Measurements from ENCODE around the gene PPP1R16B.
A peak's percentile ranks its signal among the peaks of the same experiment; 100 is the strongest.

PPP1R16B gene

DNA sequence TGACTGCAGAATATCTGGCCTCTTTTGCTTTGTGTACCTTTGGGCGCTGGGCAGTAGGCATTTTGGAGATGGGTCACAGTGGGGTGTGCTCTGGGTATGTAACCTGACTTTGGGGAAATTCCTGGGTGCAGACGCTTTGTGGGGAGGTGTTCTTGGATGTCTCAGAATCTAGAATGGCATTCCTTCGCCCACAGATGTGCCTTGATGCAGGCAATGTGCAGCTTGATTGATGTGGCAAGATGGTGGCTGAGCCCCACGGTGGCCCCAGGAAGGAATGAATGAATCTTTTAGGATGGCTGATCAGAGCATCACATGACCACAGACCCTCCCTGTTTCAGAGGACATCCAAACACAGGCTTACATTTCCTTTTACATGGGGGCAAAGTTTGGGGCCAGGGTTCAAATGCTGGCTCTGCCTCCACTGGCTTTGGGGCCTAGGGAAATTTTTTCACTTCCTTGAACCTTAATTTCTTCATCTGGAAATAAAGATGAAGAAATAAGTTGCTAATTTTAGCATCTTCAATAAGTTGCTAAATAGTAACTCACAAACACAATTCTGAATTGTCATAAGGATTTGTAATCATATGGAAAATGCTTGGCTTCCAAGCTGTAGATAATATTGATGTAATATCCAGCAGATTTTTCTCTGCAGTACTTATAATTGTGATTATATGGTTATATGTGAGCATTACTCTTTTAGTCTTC lies 5.6 kb downstream of the PPP1R16B start:
- Histone ChIP-seq H2BK15ac (ENCODE audit: low read length) (no peak overlapping the region), H3K23ac (ENCODE audit: low read depth, low read length, poor library complexity) (no peak overlapping the region)
- no CpG with 5 or more reads among the region's 4 CpGs for WGBS, 2 donors (ENCODE audit: extremely low coverage in 2 of 2, insufficient read length in 2 of 2, insufficient replicate concordance in 1 of 2)

GRCh38 chr20:38811769-38812168 lies 6.3 kb downstream of the PPP1R16B start:
- peaks cover 7 to 11% of the 10 kb centered on the region in 2 donors for H3K4me1 ChIP-seq (ENCODE audit: control insufficient read depth in 2 of 2, insufficient read depth in 1 of 2, low read depth in 1 of 2, low read length in 2 of 2)
- no peak overlapping the region for H3K4me2 ChIP-seq (ENCODE audit: insufficient read depth, low read length, poor library complexity, severe bottlenecking)
- peaks cover 0 to 7% of the 10 kb centered on the region in 2 donors for H3K36me3 ChIP-seq (replicated peaks in 1 of 2; ENCODE audit: control insufficient read depth in 2 of 2, insufficient read depth in 2 of 2, low read length in 2 of 2)
- no peak overlapping the region for H2BK5ac ChIP-seq (ENCODE audit: low read length)
- H4K91ac ChIP-seq (ENCODE audit: low read depth, low read length, poor library complexity) = no peak overlapping the region
- H3K9ac ChIP-seq (ENCODE audit: low read depth, low read length, poor library complexity) = no peak overlapping the region
- no peak overlapping the region for H2AFZ ChIP-seq (ENCODE audit: low read length)
- H3K27ac ChIP-seq (replicated peaks; ENCODE audit: low read length) = no peak overlapping the region
- no peak overlapping the region for H2AK5ac ChIP-seq (ENCODE audit: low read depth, low read length)
- H4K8ac ChIP-seq (ENCODE audit: low read depth, low read length) = no peak overlapping the region
- H2BK15ac ChIP-seq (ENCODE audit: low read length) = no peak overlapping the region
- no peaks in the 10 kb centered on the region for H3K9me3 ChIP-seq (replicated peaks in 1 of 2; ENCODE audit: control insufficient read depth in 2 of 2, insufficient read depth in 1 of 2, low read depth in 1 of 2, low read length in 2 of 2)
- no peak overlapping the region for H3K4me3 ChIP-seq (ENCODE audit: low read length in 2 of 2)
- H3K14ac ChIP-seq (ENCODE audit: low read length) = no peak overlapping the region
- no peak for DNase-seq (ENCODE audit: low spot score)
- H3K27me3 ChIP-seq (ENCODE audit: control insufficient read depth in 3 of 3, insufficient read depth in 3 of 3, low read depth in 1 of 3, low read length in 3 of 3) = peaks cover 0 to 16% (median 0%) of the 10 kb centered on the region in 3 experiments
- no peaks in the 10 kb centered on the region for H3K79me1 ChIP-seq (ENCODE audit: low read depth, low read length)
- no peak overlapping the region for H3K18ac ChIP-seq (ENCODE audit: low read length)
- H3K4ac ChIP-seq (ENCODE audit: low read length) = no peak overlapping the region
- no peak overlapping the region for H3K23ac ChIP-seq (ENCODE audit: low read depth, low read length, poor library complexity)
- no peak overlapping the region for H2BK12ac ChIP-seq (ENCODE audit: low read length)
- no peak overlapping the region for H2BK120ac ChIP-seq (ENCODE audit: low read depth, low read length)
- no CpG with 5 or more reads among the region's 4 CpGs for WGBS, 2 donors (ENCODE audit: extremely low coverage in 2 of 2, insufficient read length in 2 of 2, insufficient replicate concordance in 1 of 2)

More for the DNA sequence above, 5.6 kb downstream of the PPP1R16B start:
- H2AK5ac ChIP-seq (ENCODE audit: low read depth, low read length) = no peak overlapping the region
- H3K14ac ChIP-seq (ENCODE audit: low read length) = no peak overlapping the region
- no peak overlapping the region for H3K4me2 ChIP-seq (ENCODE audit: insufficient read depth, low read length, poor library complexity, severe bottlenecking)
- H3K9ac ChIP-seq (ENCODE audit: low read depth, low read length, poor library complexity) = no peak overlapping the region
- H2AFZ ChIP-seq (ENCODE audit: low read length) = no peak overlapping the region
- no peak for DNase-seq (ENCODE audit: low spot score)
- H2BK5ac ChIP-seq (ENCODE audit: low read length) = no peak overlapping the region
- H2BK120ac ChIP-seq (ENCODE audit: low read depth, low read length) = no peak overlapping the region
- H4K8ac ChIP-seq (ENCODE audit: low read depth, low read length) = no peak overlapping the region
- peaks cover 7 to 11% of the 10 kb centered on the region in 2 donors for H3K4me1 ChIP-seq (ENCODE audit: control insufficient read depth in 2 of 2, insufficient read depth in 1 of 2, low read depth in 1 of 2, low read length in 2 of 2)
- H3K4ac ChIP-seq (ENCODE audit: low read length) = no peak overlapping the region
- no peak overlapping the region for H3K18ac ChIP-seq (ENCODE audit: low read length)
- H3K27ac ChIP-seq (replicated peaks; ENCODE audit: low read length) = no peak overlapping the region
- H3K9me3 ChIP-seq (replicated peaks in 1 of 2; ENCODE audit: control insufficient read depth in 2 of 2, insufficient read depth in 1 of 2, low read depth in 1 of 2, low read length in 2 of 2) = no peaks in the 10 kb centered on the region
- no peak overlapping the region for H4K91ac ChIP-seq (ENCODE audit: low read depth, low read length, poor library complexity)
- peaks cover 0 to 17% (median 0%) of the 10 kb centered on the region in 3 experiments for H3K27me3 ChIP-seq (ENCODE audit: control insufficient read depth in 3 of 3, insufficient read depth in 3 of 3, low read depth in 1 of 3, low read length in 3 of 3)
- H3K4me3 ChIP-seq (ENCODE audit: low read length in 2 of 2) = no peak overlapping the region
- no peak overlapping the region for H2BK12ac ChIP-seq (ENCODE audit: low read length)
- no peaks in the 10 kb centered on the region for H3K79me1 ChIP-seq (ENCODE audit: low read depth, low read length)
- peaks cover 0 to 7% of the 10 kb centered on the region in 2 donors for H3K36me3 ChIP-seq (replicated peaks in 1 of 2; ENCODE audit: control insufficient read depth in 2 of 2, insufficient read depth in 2 of 2, low read length in 2 of 2)

DNA sequence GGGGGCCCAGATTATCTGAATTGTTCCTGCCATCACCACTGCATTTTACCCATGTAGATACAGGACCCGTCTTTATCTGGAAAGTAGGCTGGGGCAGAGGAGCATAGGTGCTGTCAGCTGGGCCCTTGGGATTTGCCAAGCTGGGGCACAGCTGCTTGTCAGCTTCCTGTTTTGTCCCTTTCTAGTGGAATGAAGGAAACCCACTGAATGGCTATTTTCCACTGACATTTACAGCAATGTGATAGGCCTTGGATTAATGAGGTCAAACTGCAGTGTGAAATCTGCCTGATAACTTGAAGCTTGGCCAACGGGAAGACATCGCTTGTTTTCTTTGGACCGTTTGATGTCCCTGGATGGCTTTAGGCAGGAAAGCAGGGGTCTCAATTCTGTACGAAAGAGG lies 6.7 kb downstream of the PPP1R16B start:
- Histone ChIP-seq H2AK5ac (ENCODE audit: low read depth, low read length) (no peak overlapping the region), H3K79me1 (ENCODE audit: low read depth, low read length) (no peaks in the 10 kb centered on the region), H2BK15ac (ENCODE audit: low read length) (no peak overlapping the region), H3K36me3 (replicated peaks in 1 of 2; ENCODE audit: control insufficient read depth in 2 of 2, insufficient read depth in 2 of 2, low read length in 2 of 2) (peaks cover 0 to 7% of the 10 kb centered on the region in 2 donors), H2AFZ (ENCODE audit: low read length) (no peak overlapping the region), H3K9ac (ENCODE audit: low read depth, low read length, poor library complexity) (no peak overlapping the region), H3K14ac (ENCODE audit: low read length) (no peak overlapping the region), H4K91ac (ENCODE audit: low read depth, low read length, poor library complexity) (no peak overlapping the region), H3K18ac (ENCODE audit: low read length) (no peak overlapping the region), H3K4me1 (ENCODE audit: control insufficient read depth in 2 of 2, insufficient read depth in 1 of 2, low read depth in 1 of 2, low read length in 2 of 2) (peaks cover 3 to 9% of the 10 kb centered on the region in 2 donors), H4K8ac (ENCODE audit: low read depth, low read length) (no peak overlapping the region), H3K23ac (ENCODE audit: low read depth, low read length, poor library complexity) (no peak overlapping the region), H3K4ac (ENCODE audit: low read length) (no peak overlapping the region), H3K4me3 (ENCODE audit: low read length in 2 of 2) (no peak overlapping the region), H2BK120ac (ENCODE audit: low read depth, low read length) (no peak overlapping the region), H3K9me3 (replicated peaks in 1 of 2; ENCODE audit: control insufficient read depth in 2 of 2, insufficient read depth in 1 of 2, low read depth in 1 of 2, low read length in 2 of 2) (no peaks in the 10 kb centered on the region), H3K27ac (replicated peaks; ENCODE audit: low read length) (no peak overlapping the region), H2BK5ac (ENCODE audit: low read length) (no peak overlapping the region), H2BK12ac (ENCODE audit: low read length) (no peak overlapping the region), H3K4me2 (ENCODE audit: insufficient read depth, low read length, poor library complexity, severe bottlenecking) (no peak overlapping the region), H3K27me3 (ENCODE audit: control insufficient read depth in 3 of 3, insufficient read depth in 3 of 3, low read depth in 1 of 3, low read length in 3 of 3) (peaks cover 0 to 12% (median 0%) of the 10 kb centered on the region in 3 experiments)
- DNase-seq (ENCODE audit: low spot score) = no peak
- WGBS, 2 donors (ENCODE audit: extremely low coverage in 2 of 2, insufficient read length in 2 of 2, insufficient replicate concordance in 1 of 2) = no CpG with 5 or more reads among the region's 5 CpGs

GRCh38 chr20:38812709-38813573 lies 7.4 kb downstream of the PPP1R16B start:
- Histone ChIP-seq H2AFZ (ENCODE audit: low read length) (no peak overlapping the region), H2BK5ac (ENCODE audit: low read length) (no peak overlapping the region), H3K4me3 (ENCODE audit: low read length in 2 of 2) (peak overlapping the region in 1 of 2 donors; percentile 43), H4K91ac (ENCODE audit: low read depth, low read length, poor library complexity) (no peak overlapping the region), H3K36me3 (replicated peaks in 1 of 2; ENCODE audit: control insufficient read depth in 2 of 2, insufficient read depth in 2 of 2, low read length in 2 of 2) (peaks cover 0 to 7% of the 10 kb centered on the region in 2 donors), H3K27me3 (ENCODE audit: control insufficient read depth in 3 of 3, insufficient read depth in 3 of 3, low read depth in 1 of 3, low read length in 3 of 3) (peaks cover 0 to 4% (median 0%) of the 10 kb centered on the region in 3 experiments), H3K14ac (ENCODE audit: low read length) (no peak overlapping the region), H3K4me2 (ENCODE audit: insufficient read depth, low read length, poor library complexity, severe bottlenecking) (no peak overlapping the region), H2BK120ac (ENCODE audit: low read depth, low read length) (no peak overlapping the region), H2BK12ac (ENCODE audit: low read length) (peak overlapping the region; percentile 36), H3K4ac (ENCODE audit: low read length) (no peak overlapping the region), H3K9ac (ENCODE audit: low read depth, low read length, poor library complexity) (no peak overlapping the region), H4K8ac (ENCODE audit: low read depth, low read length) (no peak overlapping the region), H3K4me1 (ENCODE audit: control insufficient read depth in 2 of 2, insufficient read depth in 1 of 2, low read depth in 1 of 2, low read length in 2 of 2) (peaks cover 2 to 7% of the 10 kb centered on the region in 2 donors), H2AK5ac (ENCODE audit: low read depth, low read length) (no peak overlapping the region), H2BK15ac (ENCODE audit: low read length) (no peak overlapping the region), H3K9me3 (replicated peaks in 1 of 2; ENCODE audit: control insufficient read depth in 2 of 2, insufficient read depth in 1 of 2, low read depth in 1 of 2, low read length in 2 of 2) (no peaks in the 10 kb centered on the region), H3K27ac (replicated peaks; ENCODE audit: low read length) (no peak overlapping the region), H3K23ac (ENCODE audit: low read depth, low read length, poor library complexity) (no peak overlapping the region), H3K18ac (ENCODE audit: low read length) (no peak overlapping the region), H3K79me1 (ENCODE audit: low read depth, low read length) (no peaks in the 10 kb centered on the region)
- DNase-seq (ENCODE audit: low spot score) = no peak
- no CpG with 5 or more reads among the region's 4 CpGs for WGBS, 2 donors (ENCODE audit: extremely low coverage in 2 of 2, insufficient read length in 2 of 2, insufficient replicate concordance in 1 of 2)

Data from neuronal stem cell (in vitro differentiated cells).